ENCODE measurements around the gene ZNF526. TPM values are rescaled to one million over a fixed set of nuclear protein-coding genes. Genes with fewer than 3 reads are reported as not detected.

ZNF526 gene
- total and polyA plus RNA-seq, 2 experiments from 2014 or later = 4.9 to 8.6 TPM

DNA sequence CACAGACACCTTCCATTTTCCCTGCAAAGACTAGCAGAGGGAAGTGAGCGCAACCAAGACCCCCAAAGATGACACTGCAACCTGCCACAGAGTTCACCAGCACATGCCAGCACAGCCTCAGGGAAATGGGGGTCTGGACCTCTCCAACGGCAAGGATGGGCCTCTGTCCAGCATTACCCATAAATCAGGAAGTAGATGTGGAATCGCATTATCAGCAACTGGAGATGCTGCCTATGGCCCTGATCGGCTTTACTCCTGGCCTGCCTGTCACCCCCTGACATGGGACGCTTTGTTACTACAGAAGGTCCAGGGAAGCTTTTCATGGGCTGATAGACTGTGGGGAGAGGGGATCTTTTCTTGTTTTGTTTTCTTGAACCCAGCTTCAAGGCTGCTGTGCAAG, 46.4 kb upstream of the ZNF526 start:
- no peaks in the 10 kb centered on the region for H3K9me3 ChIP-seq (ENCODE audit: low read depth)
- TF ChIP-seq EZH2 (IDR thresholded peaks at IDR 0.05; ENCODE audit: borderline replicate concordance) (no peak), EZH2phosphoT487 (IDR thresholded peaks at IDR 0.05; ENCODE audit: low read depth, severe bottlenecking, unreplicated experiment) (no peak)
- TF ChIP-seq, protein P1, sequence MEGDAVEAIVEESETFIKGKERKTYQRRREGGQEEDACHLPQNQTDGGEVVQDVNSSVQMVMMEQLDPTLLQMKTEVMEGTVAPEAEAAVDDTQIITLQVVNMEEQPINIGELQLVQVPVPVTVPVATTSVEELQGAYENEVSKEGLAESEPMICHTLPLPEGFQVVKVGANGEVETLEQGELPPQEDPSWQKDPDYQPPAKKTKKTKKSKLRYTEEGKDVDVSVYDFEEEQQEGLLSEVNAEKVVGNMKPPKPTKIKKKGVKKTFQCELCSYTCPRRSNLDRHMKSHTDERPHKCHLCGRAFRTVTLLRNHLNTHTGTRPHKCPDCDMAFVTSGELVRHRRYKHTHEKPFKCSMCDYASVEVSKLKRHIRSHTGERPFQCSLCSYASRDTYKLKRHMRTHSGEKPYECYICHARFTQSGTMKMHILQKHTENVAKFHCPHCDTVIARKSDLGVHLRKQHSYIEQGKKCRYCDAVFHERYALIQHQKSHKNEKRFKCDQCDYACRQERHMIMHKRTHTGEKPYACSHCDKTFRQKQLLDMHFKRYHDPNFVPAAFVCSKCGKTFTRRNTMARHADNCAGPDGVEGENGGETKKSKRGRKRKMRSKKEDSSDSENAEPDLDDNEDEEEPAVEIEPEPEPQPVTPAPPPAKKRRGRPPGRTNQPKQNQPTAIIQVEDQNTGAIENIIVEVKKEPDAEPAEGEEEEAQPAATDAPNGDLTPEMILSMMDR (IDR thresholded peaks at IDR 0.05; ENCODE audit: poor library complexity) = no peak
- H2AFZ ChIP-seq = no peak overlapping the region
- H3K9me2 ChIP-seq (replicated peaks; ENCODE audit: insufficient read depth) = no peaks in the 10 kb centered on the region
- no peaks in the 10 kb centered on the region for H4K20me1 ChIP-seq (ENCODE audit: insufficient read depth, poor library complexity, severe bottlenecking)
- WGBS (ENCODE audit: low lambda C conversion rate, missing lambda C conversion rate) = 87% methylated on average over 5 of the region's 5 CpGs
- H3K4me2 ChIP-seq = no peak overlapping the region
- DNase-seq (ENCODE audit: low spot score) = no peak
- H3K27me3 ChIP-seq = peaks cover 43% of the 10 kb centered on the region
- no peaks in the 10 kb centered on the region for H3K36me3 ChIP-seq (replicated peaks; ENCODE audit: insufficient read depth, low read depth)
- peaks cover 3% of the 10 kb centered on the region for H3K4me1 ChIP-seq (ENCODE audit: insufficient read depth)
- H3K79me2 ChIP-seq = no peaks in the 10 kb centered on the region
- no peak overlapping the region for H3K27ac ChIP-seq
- no peak overlapping the region for H3K4me3 ChIP-seq

DNA sequence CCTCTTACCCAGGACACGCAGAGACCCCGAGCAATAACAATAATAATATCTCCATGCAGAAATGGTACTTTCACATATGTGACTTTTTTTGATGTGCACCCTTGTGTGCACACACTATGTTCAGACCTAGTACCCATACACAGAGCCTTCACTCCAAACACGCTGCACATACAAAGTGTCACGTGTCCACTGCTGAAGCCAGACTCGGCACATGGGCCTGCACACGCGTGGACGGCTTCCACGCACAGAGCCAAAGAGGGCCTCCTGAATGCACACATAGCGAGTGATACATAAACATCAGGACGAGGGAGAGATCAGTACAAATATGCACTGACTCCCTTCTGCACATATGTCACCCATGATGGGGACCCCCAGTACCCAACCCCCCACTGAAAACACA, 45.9 kb upstream of the ZNF526 start:
- H3K4me2 ChIP-seq = no peak overlapping the region
- H4K20me1 ChIP-seq (ENCODE audit: insufficient read depth, poor library complexity, severe bottlenecking) = no peaks in the 10 kb centered on the region
- no peak overlapping the region for H3K4me3 ChIP-seq
- TF ChIP-seq EZH2 (IDR thresholded peaks at IDR 0.05; ENCODE audit: borderline replicate concordance) (no peak), EZH2phosphoT487 (IDR thresholded peaks at IDR 0.05; ENCODE audit: low read depth, severe bottlenecking, unreplicated experiment) (no peak)
- TF ChIP-seq, protein P1 (IDR thresholded peaks at IDR 0.05; ENCODE audit: poor library complexity) = no peak
- no peak overlapping the region for H2AFZ ChIP-seq
- no peaks in the 10 kb centered on the region for H3K79me2 ChIP-seq
- 91% methylated on average over 11 of the region's 11 CpGs for WGBS (ENCODE audit: low lambda C conversion rate, missing lambda C conversion rate)
- H3K27ac ChIP-seq = no peak overlapping the region
- peaks cover 3% of the 10 kb centered on the region for H3K4me1 ChIP-seq (ENCODE audit: insufficient read depth)
- H3K9me2 ChIP-seq (replicated peaks; ENCODE audit: insufficient read depth) = no peaks in the 10 kb centered on the region
- DNase-seq (ENCODE audit: low spot score) = no peak
- no peaks in the 10 kb centered on the region for H3K9me3 ChIP-seq (ENCODE audit: low read depth)
- H3K27me3 ChIP-seq = peaks cover 48% of the 10 kb centered on the region
- H3K36me3 ChIP-seq (replicated peaks; ENCODE audit: insufficient read depth, low read depth) = no peaks in the 10 kb centered on the region

DNA sequence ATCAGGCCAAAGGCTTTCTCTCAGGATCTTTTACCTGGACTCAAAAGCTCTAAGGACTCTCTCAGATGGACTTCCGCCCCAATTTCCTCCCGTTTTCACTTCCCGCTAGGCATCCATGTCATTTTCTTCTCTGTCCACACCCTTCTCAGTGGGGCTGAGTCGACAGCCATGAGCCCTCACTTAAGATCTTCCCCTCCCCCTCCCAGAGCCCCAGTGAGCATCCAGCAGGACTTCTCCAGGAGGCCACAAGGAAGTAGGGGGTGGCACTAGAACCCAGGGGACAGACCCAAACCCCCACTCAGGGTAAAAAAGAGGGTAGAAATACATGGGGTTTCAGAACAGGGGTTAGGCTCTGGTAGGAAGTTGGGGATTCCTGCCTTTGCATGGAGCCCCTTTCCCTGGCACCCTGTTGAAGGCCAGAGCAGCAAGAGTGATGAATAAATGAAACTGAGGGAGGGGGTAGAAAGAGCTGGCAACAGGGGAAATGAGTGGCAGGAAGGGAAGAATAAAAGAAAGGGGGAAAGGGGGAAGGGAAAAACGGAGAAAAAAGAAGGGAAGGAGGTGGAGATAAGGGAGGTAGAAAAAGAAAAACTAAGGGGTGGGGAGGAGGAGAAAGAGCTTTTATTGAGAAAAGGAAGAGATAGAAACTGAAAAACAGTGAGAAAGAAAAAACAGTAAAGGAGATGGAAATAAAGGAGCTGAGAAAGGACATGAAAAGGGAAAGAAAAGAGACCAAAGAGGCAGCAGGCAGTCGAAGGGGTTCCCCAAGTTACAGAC, 45.0 kb upstream of the ZNF526 start:
- peaks cover 57% of the 10 kb centered on the region for H3K27me3 ChIP-seq
- no peak overlapping the region for H3K4me2 ChIP-seq
- TF ChIP-seq EZH2phosphoT487 (IDR thresholded peaks at IDR 0.05; ENCODE audit: low read depth, severe bottlenecking, unreplicated experiment) = no peak
- no peak for TF ChIP-seq EZH2 (IDR thresholded peaks at IDR 0.05; ENCODE audit: borderline replicate concordance)
- TF ChIP-seq, protein P1 (IDR thresholded peaks at IDR 0.05; ENCODE audit: poor library complexity) = no peak

More for the DNA sequence above, 45.0 kb upstream of the ZNF526 start:
- Histone ChIP-seq H4K20me1 (ENCODE audit: insufficient read depth, poor library complexity, severe bottlenecking) (no peaks in the 10 kb centered on the region), H3K36me3 (replicated peaks; ENCODE audit: insufficient read depth, low read depth) (no peaks in the 10 kb centered on the region), H2AFZ (no peak overlapping the region), H3K79me2 (no peaks in the 10 kb centered on the region), H3K9me2 (replicated peaks; ENCODE audit: insufficient read depth) (no peaks in the 10 kb centered on the region), H3K9me3 (ENCODE audit: low read depth) (no peaks in the 10 kb centered on the region), H3K4me1 (ENCODE audit: insufficient read depth) (peaks cover 3% of the 10 kb centered on the region), H3K27ac (no peak overlapping the region), H3K4me3 (no peak overlapping the region)
- no peak for DNase-seq (ENCODE audit: low spot score)
- 48% methylated on average over 6 of the region's 6 CpGs for WGBS (ENCODE audit: low lambda C conversion rate, missing lambda C conversion rate)

Measured in hepatocyte (in vitro differentiated cells).